SH-SY5Y (cell line): ENCODE results near the gene TFB1M.

Experiments
- GATA2 ChIP-seq: IDR thresholded peaks from 2 replicates; pipeline ENCODE4 v1.6.1; 2011; ENCODE audit warnings: mild to moderate bottlenecking, low read depth, low read length
- GATA3 ChIP-seq: IDR thresholded peaks from 2 replicates; pipeline ENCODE4 v1.6.1; 2011; ENCODE audit warnings: low read depth, mild to moderate bottlenecking, low read length, moderate library complexity

GRCh38 chr6:155311583-155311982 lies 2.7 kb downstream of the TFB1M start:
- TF ChIP-seq GATA3: no peak
- no peak for TF ChIP-seq GATA2
